Endodermal cell (in vitro differentiated cells): ENCODE results near the gene IZUMO1. TPM values are rescaled to one million over a fixed set of nuclear protein-coding genes. Genes with fewer than 3 reads are reported as not detected.
A peak's percentile ranks its signal among the peaks of the same experiment; 100 is the strongest.

Experiments used
- DNase-seq: peaks from one replicate; pipeline ENCODE4 v3.0.0-alpha.2; 2017
- H3K27ac ChIP-seq: 2 replicates; pipeline ENCODE4 v1.5.1; 2013; ENCODE audit warnings: mild to moderate bottlenecking, low read depth, low read length, moderate library complexity
- H3K27me3 ChIP-seq: 2 replicates; pipeline ENCODE4 v1.6.1; 2013; ENCODE audit warnings: mild to moderate bottlenecking, low read length, moderate library complexity; ENCODE audit not compliant: insufficient read depth, control insufficient read depth, poor library complexity, severe bottlenecking
- H3K36me3 ChIP-seq: 2 replicates; pipeline ENCODE4 v1.7.0; 2013; ENCODE audit warnings: mild to moderate bottlenecking, low read length, moderate library complexity; ENCODE audit not compliant: control insufficient read depth, insufficient read depth
- H3K4me1 ChIP-seq: one replicate; pipeline ENCODE4 v1.7.0; 2013; ENCODE audit warnings: low read length; ENCODE audit not compliant: control insufficient read depth, insufficient read depth
- H3K4me3 ChIP-seq: 2 replicates; pipeline ENCODE4 v1.5.1; 2013; ENCODE audit warnings: mild to moderate bottlenecking, low read length, moderate library complexity
- H3K9ac ChIP-seq: 2 replicates; pipeline ENCODE4 v1.6.1; 2013; ENCODE audit warnings: mild to moderate bottlenecking, low read length, moderate library complexity; ENCODE audit not compliant: poor library complexity, severe bottlenecking; ENCODE audit errors: extremely low read depth
- H3K9me3 ChIP-seq: 2 replicates; pipeline ENCODE4 v1.6.1; 2013; ENCODE audit warnings: mild to moderate bottlenecking, low read length, moderate library complexity; ENCODE audit not compliant: control insufficient read depth
- H3K27ac Mint-ChIP-seq: 2 replicates; pipeline ENCODE4 v1.8.0; 2020; ENCODE audit warnings: mixed read lengths
- H3K27me3 Mint-ChIP-seq: 2 replicates; pipeline ENCODE4 v1.8.0; 2021; ENCODE audit warnings: mild to moderate bottlenecking, mixed read lengths; ENCODE audit not compliant: insufficient read depth
- H3K36me3 Mint-ChIP-seq: 2 replicates; pipeline ENCODE4 v1.8.0; 2020; ENCODE audit warnings: low read depth, mixed read lengths
- H3K4me1 Mint-ChIP-seq: 2 replicates; pipeline ENCODE4 v1.8.0; 2020; ENCODE audit warnings: mixed read lengths
- H3K4me3 Mint-ChIP-seq: 2 replicates; pipeline ENCODE4 v1.8.0; 2020; ENCODE audit warnings: mild to moderate bottlenecking, moderate library complexity, mixed read lengths
- H3K9me3 Mint-ChIP-seq: 2 replicates; pipeline ENCODE4 v1.8.0; 2020; ENCODE audit warnings: mild to moderate bottlenecking, mixed read lengths
- WGBS, 2 experiments: methylation state at CpG; one replicate each; pipeline versions ENCODE4 v1.1.5 to v1.1.7; 2013; ENCODE audit warnings: missing lambda C conversion rate in 2 of 2, mixed read lengths in 1 of 2; ENCODE audit not compliant: insufficient coverage in 1 of 2, insufficient read length in 1 of 2; 5-methylcytosine and 5-hydroxymethylcytosine counted together
- long read RNA-seq, 4 experiments: library from polyadenylated mRNA in 2 of 4; library from RNA in 1 of 4; library from capped mRNA in 1 of 4; stranded (forward) in 3 of 4; unstranded in 1 of 4; transcript quantifications; one replicate each; pipeline ENCODE4 v2.0.0, GENCODE V29; 2020 to 2021; ENCODE audit warnings: inconsistent platforms in 1 of 4
- polyA plus RNA-seq, 2 experiments: library from polyadenylated mRNA; stranded (reverse); fragments of 50-300 nt; gene quantifications; one replicate each; pipeline ENCODE4 v1.2.3, GENCODE V29; 2013
- total RNA-seq, 2 donors: library from RNA; stranded (reverse); fragmentation: NEBNext Ultra II Directional in 1 of 2; extraction: Animal tissue kit (Norgen Biotek cat#: 25700) in 1 of 2; gene quantifications; 2 replicates in 1 of 2; 3 replicates in 1 of 2; pipeline ENCODE4 v1.2.1, GENCODE V29; 2021
- TF ChIP-seq, protein P1 (sequence below): fragments of 200-600 bp; sonication (generic); conservative IDR thresholded peaks from 2 replicates; pipeline ENCODE4 v1.5.0; 2021; ENCODE audit warnings: antibody characterized with exemption, mild to moderate bottlenecking

IZUMO1 gene
- total RNA-seq = under 1 TPM; 0.22 to 0.80 TPM
- 0.21 TPM for polyA plus RNA-seq (2013, experiment 1 of 2)
- not detected for polyA plus RNA-seq (2013, experiment 2 of 2)
- long read RNA-seq, experiment 1 = 0 reads
- long read RNA-seq, experiment 2 = 0 reads
- long read RNA-seq, experiment 3, partial matches to known transcripts = 0 of 1 reads
- long read RNA-seq, experiment 3, other reads (novel, unspliced or antisense) = 1 of 1 reads
- long read RNA-seq, experiment 4 = 0 reads

- WGBS, 2 experiments = 15 to 25% methylated on average over 7 to 31 of the region's 31 CpGs
- H3K9me3 Mint-ChIP-seq = no peaks in the 10 kb centered on the region
- H3K27ac Mint-ChIP-seq = peak within 1 kb of the TSS; percentile 90
- TF ChIP-seq, protein P1, sequence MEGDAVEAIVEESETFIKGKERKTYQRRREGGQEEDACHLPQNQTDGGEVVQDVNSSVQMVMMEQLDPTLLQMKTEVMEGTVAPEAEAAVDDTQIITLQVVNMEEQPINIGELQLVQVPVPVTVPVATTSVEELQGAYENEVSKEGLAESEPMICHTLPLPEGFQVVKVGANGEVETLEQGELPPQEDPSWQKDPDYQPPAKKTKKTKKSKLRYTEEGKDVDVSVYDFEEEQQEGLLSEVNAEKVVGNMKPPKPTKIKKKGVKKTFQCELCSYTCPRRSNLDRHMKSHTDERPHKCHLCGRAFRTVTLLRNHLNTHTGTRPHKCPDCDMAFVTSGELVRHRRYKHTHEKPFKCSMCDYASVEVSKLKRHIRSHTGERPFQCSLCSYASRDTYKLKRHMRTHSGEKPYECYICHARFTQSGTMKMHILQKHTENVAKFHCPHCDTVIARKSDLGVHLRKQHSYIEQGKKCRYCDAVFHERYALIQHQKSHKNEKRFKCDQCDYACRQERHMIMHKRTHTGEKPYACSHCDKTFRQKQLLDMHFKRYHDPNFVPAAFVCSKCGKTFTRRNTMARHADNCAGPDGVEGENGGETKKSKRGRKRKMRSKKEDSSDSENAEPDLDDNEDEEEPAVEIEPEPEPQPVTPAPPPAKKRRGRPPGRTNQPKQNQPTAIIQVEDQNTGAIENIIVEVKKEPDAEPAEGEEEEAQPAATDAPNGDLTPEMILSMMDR = no peak
- H3K36me3 Mint-ChIP-seq = peaks cover 9% of the 10 kb centered on the region
- DNase-seq = peak; percentile 95
- H3K9me3 ChIP-seq = no peaks in the 10 kb centered on the region
- H3K27me3 ChIP-seq = peaks cover 2% of the 10 kb centered on the region
- peak within 1 kb of the TSS; percentile 82 for H3K27ac ChIP-seq
- peak within 1 kb of the TSS; percentile 62 for H3K4me3 Mint-ChIP-seq
- H3K9ac ChIP-seq = peak within 1 kb of the TSS; percentile 47
- H3K4me3 ChIP-seq = peak within 1 kb of the TSS; percentile 89
- H3K4me1 ChIP-seq = no peaks in the 10 kb centered on the region
- peaks cover 12% of the 10 kb centered on the region for H3K4me1 Mint-ChIP-seq
- peaks cover 21% of the 10 kb centered on the region for H3K27me3 Mint-ChIP-seq
- H3K36me3 ChIP-seq = peaks cover 10% of the 10 kb centered on the region
Measured at GRCh38 chr19:48746738-48747575, at the start of gene IZUMO1. Gene IZUMO1 (minus strand): TSS chr19:48746909. CDS start chr19:48745859, 1,050 bp downstream.

DNA sequence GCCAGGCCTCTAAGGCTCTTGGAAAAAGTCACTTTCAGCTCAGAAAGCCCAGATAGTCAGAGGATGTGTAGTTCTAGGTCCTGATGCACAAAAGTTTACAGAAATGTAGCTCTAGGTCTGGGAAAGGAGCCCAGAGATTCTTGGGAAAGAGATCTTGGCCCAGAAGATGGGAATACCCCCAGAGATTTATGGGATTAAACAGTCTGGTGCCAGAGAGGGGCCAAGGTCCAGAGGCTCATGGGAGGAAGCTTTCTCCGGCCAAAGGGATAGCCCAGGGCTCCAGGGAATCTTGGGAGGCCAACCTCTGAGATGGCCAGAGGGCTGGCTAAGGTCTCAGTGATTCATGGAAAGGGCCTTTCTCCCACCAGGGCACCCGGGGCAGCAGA lies 49.0 kb upstream of the IZUMO1 start:
- Mint-ChIP-seq H3K27ac (peak overlapping the region; percentile 99), H3K9me3 (no peaks in the 10 kb centered on the region), H3K4me1 (peaks cover 7% of the 10 kb centered on the region), H3K36me3 (peaks cover 9% of the 10 kb centered on the region), H3K27me3 (no peaks in the 10 kb centered on the region), H3K4me3 (peak overlapping the region; percentile 79)
- H3K27me3 ChIP-seq = no peaks in the 10 kb centered on the region
- TF ChIP-seq, protein P1 = no peak
- H3K4me3 ChIP-seq = peak overlapping the region; percentile 80
- no peaks in the 10 kb centered on the region for H3K9me3 ChIP-seq
- H3K27ac ChIP-seq = no peak overlapping the region
- 84 to 89% methylated on average over 2 of the region's 2 CpGs for WGBS, 2 experiments
- no peak overlapping the region for H3K9ac ChIP-seq
- H3K4me1 ChIP-seq = peaks cover 4% of the 10 kb centered on the region
- no peak for DNase-seq
- H3K36me3 ChIP-seq = no peaks in the 10 kb centered on the region

GRCh38 chr19:48795055-48795684 lies 48.5 kb upstream of the IZUMO1 start:
- peak overlapping the region; percentile 50 for H3K9ac ChIP-seq
- peak overlapping the region; percentile 80 for H3K4me3 ChIP-seq
- Mint-ChIP-seq H3K36me3 (peaks cover 6% of the 10 kb centered on the region), H3K27ac (peak overlapping the region; percentile 99), H3K4me1 (peaks cover 7% of the 10 kb centered on the region), H3K9me3 (no peaks in the 10 kb centered on the region), H3K27me3 (no peaks in the 10 kb centered on the region), H3K4me3 (peak overlapping the region; percentile 79)
- TF ChIP-seq, protein P1 = peak; percentile 99
- H3K27me3 ChIP-seq = no peaks in the 10 kb centered on the region
- H3K9me3 ChIP-seq = no peaks in the 10 kb centered on the region
- 4 to 5% methylated on average over 22 to 38 of the region's 38 CpGs for WGBS, 2 experiments
- no peaks in the 10 kb centered on the region for H3K36me3 ChIP-seq
- peaks cover 4% of the 10 kb centered on the region for H3K4me1 ChIP-seq
- DNase-seq = peak; percentile 97
- peak overlapping the region; percentile 60 for H3K27ac ChIP-seq
